ENCODE results near the gene FKRP. TPM values are rescaled to one million over a fixed set of nuclear protein-coding genes. Genes with fewer than 3 reads are reported as not detected.

The FKRP gene
- total and polyA plus RNA-seq, 2 of the 13 experiments (the other 11 are each of a cell fraction or from before 2014, with no cell fraction given): 7.3 to 9.8 TPM

DNA sequence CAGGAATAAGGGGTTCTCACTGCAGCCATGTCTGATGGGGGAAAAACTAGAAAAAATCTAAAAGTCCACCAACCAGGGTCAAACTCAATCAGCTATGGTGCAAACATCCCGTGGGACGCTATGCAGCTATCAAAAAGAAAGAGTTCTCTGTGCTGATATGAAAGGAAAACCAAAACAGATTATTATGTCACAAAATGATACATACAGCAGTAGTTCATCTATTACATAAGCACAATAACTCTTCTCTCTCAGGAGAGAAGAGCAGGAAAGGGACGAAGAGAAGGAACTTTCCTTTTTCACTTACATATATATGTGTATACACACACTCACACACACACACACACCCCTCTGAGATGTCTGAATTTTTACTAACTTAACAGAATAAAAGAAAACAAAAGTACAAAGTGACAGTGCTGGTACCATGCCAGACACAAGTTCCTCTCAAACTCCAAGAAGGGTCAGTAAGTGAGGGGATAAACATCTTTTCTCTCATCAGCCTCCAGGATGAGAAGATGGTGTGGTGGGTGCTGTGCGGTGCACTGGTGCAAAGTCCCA, 2.9 kb upstream of the FKRP start (continued):
- TF ChIP-seq, protein P1, sequence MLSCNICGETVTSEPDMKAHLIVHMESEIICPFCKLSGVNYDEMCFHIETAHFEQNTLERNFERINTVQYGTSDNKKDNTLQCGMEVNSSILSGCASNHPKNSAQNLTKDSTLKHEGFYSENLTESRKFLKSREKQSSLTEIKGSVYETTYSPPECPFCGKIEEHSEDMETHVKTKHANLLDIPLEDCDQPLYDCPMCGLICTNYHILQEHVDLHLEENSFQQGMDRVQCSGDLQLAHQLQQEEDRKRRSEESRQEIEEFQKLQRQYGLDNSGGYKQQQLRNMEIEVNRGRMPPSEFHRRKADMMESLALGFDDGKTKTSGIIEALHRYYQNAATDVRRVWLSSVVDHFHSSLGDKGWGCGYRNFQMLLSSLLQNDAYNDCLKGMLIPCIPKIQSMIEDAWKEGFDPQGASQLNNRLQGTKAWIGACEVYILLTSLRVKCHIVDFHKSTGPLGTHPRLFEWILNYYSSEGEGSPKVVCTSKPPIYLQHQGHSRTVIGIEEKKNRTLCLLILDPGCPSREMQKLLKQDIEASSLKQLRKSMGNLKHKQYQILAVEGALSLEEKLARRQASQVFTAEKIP (CRISPR knock-in tag; IDR thresholded peaks at IDR 0.05; ENCODE audit: borderline replicate concordance): no peak
- no peak for TF ChIP-seq ZNF792 (CRISPR knock-in tag; IDR thresholded peaks at IDR 0.05)
- TF ChIP-seq, protein P2, sequence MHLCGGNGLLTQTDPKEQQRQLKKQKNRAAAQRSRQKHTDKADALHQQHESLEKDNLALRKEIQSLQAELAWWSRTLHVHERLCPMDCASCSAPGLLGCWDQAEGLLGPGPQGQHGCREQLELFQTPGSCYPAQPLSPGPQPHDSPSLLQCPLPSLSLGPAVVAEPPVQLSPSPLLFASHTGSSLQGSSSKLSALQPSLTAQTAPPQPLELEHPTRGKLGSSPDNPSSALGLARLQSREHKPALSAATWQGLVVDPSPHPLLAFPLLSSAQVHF (CRISPR knock-in tag; IDR thresholded peaks at IDR 0.05): no peak
- TF ChIP-seq, protein P3, sequence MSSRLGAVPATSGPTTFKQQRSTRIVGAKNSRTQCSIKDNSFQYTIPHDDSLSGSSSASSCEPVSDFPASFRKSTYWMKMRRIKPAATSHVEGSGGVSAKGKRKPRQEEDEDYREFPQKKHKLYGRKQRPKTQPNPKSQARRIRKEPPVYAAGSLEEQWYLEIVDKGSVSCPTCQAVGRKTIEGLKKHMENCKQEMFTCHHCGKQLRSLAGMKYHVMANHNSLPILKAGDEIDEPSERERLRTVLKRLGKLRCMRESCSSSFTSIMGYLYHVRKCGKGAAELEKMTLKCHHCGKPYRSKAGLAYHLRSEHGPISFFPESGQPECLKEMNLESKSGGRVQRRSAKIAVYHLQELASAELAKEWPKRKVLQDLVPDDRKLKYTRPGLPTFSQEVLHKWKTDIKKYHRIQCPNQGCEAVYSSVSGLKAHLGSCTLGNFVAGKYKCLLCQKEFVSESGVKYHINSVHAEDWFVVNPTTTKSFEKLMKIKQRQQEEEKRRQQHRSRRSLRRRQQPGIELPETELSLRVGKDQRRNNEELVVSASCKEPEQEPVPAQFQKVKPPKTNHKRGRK (CRISPR knock-in tag; IDR thresholded peaks at IDR 0.05): no peak
- TF ChIP-seq SNRNP70 (IDR thresholded peaks at IDR 0.05; ENCODE audit: low read depth, low read length): no peak
- TF ChIP-seq ZNF547 (CRISPR knock-in tag; IDR thresholded peaks at IDR 0.05): no peak

DNA sequence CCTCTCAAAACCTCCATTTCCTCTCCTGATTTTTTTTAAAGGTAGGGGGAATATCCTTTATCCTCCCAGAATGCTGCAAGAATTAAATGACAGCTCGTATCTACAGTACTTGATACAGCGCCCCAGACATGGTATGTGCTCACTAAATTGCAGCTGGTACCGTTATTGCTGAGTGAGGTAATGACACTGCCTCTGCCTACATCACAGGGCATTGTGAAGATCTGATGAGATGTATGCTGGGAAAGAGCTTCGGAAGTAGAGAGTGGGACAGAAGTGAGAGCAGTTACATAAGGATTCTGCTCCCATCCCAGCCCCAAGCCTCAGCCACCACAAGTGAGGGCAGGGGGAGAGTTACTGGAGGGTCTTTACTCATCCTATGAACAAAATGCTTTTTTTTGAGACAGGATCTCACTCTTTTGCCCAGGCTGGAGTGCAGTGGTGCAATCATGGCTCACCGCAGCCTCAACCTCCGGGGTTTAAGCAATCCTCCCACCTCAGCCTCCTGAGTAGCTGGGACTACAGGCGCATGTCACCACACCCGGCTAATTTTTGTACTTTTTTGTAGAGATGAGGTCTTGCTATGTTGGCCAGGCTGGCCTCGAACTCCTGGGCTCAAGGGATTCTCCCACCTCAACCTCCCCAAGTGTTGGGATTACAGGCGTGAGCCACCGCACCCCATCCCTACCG, 1.7 kb upstream of the FKRP start:
- FAIRE-seq (no peak), DNase-seq (ENCODE audit: low spot score) (no peak), ATAC-seq (no peak)
- in situ Hi-C loops (cut with HindIII; ENCODE audit: extremely low pct_ligation_motif_present, low pct_unique_long_range_greater_than_20kb) (no loop called here), intact Hi-C loops (cut with micrococcal nuclease; ENCODE audit: unreplicated experiment) (no loop called here)
- peak overlapping the region; percentile 94; the same call in 1 of the 2 replicates for H3K9ac ChIP-seq (ENCODE audit: insufficient read depth, low read depth, low read length)
- H3K36me3 ChIP-seq (replicated peaks in 1 of 2; ENCODE audit: control insufficient read depth in 1 of 2, insufficient read depth in 2 of 2, low read length in 2 of 2): peaks cover 14 to 27% of the 10 kb centered on the region in 2 experiments
- no peaks in the 10 kb centered on the region; a peak in 2 of 5 replicates for H3K27me3 ChIP-seq (ENCODE audit: control insufficient read depth in 1 of 2, insufficient read depth in 2 of 2, low read length in 2 of 2)
- peaks cover 28% of the 10 kb centered on the region for H3K4me1 ChIP-seq (ENCODE audit: insufficient read depth, low read length)
- CTCF ChIA-PET (ENCODE audit: low intra/inter-chr PET ratio, low total read pairs): no interaction called here
- H2AFZ ChIP-seq (ENCODE audit: low read length): no peak overlapping the region
- POLR2A ChIA-PET: interaction anchor here (1.4 kb wide), 1 partner anchor 37 kb away, joined by 3 read pairs; no protein-coding TSS in a partner anchor
- peaks cover 40% of the 10 kb centered on the region for H4K20me1 ChIP-seq (ENCODE audit: insufficient read depth, low read length)
- H3K27ac ChIP-seq (ENCODE audit: extremely low read length, insufficient read depth, low read length): no peak overlapping the region
- TSS peak; percentile 44 for BruUV-seq (replicated peaks)
- peaks cover 68% of the 10 kb centered on the region for H3K79me2 ChIP-seq (ENCODE audit: insufficient read depth, low read length)
- peak overlapping the region; percentile 96 for H3K4me2 ChIP-seq (ENCODE audit: low read depth, low read length)
- WGBS (ENCODE audit: low lambda C conversion rate): 92% methylated on average over 12 of the region's 12 CpGs
- H3K9me3 ChIP-seq (ENCODE audit: low read length): no peaks in the 10 kb centered on the region
- peak overlapping the region in 2 of 3 experiments; percentile 95 to 98; a peak in 3 of 6 replicates for H3K4me3 ChIP-seq (replicated peaks in 1 of 3; ENCODE audit: insufficient read depth in 1 of 3, low read depth in 2 of 3, low read length in 3 of 3)
- TF ChIP-seq, protein P4, sequence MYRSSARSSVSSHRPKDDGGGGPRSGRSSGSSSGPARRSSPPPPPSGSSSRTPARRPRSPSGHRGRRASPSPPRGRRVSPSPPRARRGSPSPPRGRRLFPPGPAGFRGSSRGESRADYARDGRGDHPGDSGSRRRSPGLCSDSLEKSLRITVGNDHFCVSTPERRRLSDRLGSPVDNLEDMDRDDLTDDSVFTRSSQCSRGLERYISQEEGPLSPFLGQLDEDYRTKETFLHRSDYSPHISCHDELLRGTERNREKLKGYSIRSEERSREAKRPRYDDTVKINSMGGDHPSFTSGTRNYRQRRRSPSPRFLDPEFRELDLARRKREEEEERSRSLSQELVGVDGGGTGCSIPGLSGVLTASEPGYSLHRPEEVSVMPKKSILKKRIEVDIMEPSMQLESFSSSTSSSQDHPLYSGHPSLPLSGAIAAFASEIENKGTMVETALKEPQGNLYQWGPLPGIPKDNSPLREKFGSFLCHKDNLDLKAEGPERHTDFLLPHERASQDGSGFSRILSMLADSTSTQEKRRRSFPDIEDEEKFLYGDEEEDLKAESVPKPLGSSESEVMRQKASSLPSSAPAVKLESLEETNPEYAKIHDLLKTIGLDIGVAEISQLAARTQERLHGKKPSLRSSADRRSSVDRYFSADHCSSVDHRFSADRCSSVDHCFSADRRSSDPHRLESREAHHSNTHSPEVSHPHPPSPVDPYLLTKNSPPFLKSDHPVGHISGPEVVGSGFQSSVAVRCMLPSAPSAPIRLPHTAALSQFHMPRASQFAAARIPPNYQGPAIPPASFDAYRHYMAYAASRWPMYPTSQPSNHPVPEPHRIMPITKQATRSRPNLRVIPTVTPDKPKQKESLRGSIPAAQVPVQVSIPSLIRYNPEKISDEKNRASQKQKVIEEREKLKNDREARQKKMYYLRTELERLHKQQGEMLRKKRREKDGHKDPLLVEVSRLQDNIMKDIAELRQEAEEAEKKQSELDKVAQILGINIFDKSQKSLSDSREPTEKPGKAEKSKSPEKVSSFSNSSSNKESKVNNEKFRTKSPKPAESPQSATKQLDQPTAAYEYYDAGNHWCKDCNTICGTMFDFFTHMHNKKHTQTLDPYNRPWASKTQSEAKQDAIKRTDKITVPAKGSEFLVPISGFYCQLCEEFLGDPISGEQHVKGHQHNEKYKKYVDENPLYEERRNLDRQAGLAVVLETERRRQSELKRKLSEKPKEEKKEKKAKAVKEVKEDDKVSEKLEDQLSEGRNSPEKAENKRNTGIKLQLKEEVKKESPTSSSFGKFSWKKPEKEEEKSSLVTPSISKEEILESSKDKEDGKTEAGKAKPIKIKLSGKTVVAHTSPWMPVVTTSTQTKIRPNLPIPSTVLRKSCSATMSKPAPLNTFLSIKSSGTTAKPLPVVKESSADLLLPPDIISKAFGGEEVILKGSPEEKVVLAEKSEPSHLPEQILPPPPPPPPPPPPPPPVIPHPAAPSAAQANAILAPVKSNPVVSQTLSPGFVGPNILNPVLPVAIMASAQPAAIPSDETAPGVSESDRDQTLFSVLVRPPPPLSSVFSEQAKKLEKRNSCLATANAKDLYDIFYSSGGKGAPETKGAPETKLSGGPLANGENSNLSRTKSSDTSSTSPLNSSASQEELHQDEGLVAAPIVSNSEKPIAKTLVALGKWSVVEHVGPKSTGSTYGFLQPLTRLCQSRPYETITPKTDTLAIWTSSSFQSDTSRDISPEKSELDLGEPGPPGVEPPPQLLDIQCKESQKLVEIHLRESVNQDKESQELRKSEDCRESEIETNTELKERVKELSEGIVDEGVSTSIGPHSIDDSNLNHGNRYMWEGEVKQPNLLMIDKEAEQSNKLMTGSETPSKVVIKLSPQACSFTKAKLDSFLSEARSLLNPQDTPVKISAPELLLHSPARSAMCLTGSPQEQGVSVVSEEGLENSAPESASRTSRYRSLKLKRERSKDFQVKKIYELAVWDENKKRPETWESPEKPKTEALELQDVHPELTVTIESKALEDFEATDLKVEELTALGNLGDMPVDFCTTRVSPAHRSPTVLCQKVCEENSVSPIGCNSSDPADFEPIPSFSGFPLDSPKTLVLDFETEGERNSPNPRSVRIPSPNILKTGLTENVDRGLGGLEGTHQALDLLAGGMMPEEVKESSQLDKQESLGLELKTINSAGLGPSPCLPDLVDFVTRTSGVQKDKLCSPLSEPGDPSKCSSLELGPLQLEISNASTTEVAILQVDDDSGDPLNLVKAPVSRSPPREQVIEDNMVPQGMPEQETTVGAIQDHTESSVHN (CRISPR knock-in tag; IDR thresholded peaks at IDR 0.05): no peak
